NOMO-1 (cell line): ENCODE measurements around the gene MAK.
A peak's percentile ranks its signal among the peaks of the same experiment; 100 is the strongest.
"Not testable (repeated sequence)": the region's sequence is repeated elsewhere in the genome, so short reads cannot be mapped to it uniquely, and the experiment has no call there.

ENCODE experiments used
- DNase-seq, 2 experiments: peaks; one replicate each; lab custom pipeline; 2025; ENCODE audit not compliant: unreplicated experiment in 2 of 2; lab: John Stamatoyannopoulos, UW

The MAK gene

DNA sequence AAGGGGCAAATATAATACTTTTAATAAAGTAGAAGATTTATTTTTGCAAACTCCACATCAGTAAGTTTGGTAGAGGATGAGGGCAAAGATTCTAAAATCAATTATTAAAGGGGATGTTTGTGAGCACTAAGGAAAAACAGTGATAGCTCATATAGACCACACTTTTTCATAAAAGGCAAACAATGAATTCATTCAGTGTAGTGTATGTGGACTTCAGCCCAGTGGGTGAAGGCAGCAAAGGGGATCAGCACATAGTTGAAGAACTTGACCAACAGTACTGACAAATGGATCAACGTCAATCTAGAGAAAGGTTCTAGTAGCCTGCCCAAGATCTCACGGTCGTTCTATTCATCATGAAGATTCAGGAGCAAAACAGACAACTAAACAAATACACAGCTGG lies 45.3 kb downstream of the MAK start:
- no peak for DNase-seq

DNA sequence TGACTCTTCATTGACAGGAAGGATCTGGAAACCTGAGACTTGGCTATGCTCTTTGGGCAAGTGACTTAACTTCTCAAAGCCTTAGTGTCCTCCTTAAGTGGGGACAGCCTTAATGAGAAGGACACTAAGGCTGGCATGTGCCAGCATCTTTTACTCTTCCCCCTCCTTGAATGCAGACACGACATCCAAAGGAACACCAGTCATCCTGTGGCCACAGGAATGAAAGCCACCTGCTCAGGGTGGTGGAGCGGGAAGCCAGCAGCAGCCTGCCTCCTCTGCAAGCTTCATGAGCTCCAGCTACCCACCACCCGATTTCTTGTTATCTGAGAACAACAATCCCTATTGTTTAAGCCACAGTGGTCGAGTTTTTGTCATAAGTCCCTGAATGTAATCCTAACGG lies 46.2 kb downstream of the MAK start:
- DNase-seq = no peak

DNA sequence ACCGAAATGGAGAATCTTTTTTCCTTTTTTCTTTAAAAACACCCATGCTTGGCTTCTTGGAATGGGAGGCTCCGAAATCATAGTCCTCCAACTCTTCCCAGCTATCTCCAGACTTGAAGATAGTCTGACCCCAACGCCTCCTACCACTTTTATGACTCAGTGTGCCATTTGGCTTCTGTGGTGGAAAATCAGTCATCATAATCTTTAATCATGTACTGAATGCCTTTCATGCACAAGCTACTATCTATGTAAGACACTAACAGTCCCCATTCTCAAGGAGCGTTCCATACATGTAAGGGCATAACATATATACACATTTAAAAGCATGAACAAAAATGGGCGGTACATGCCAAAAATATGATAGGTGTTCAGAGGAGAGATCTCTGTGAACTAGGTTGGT lies 46.7 kb downstream of the MAK start:
- DNase-seq = no peak

DNA sequence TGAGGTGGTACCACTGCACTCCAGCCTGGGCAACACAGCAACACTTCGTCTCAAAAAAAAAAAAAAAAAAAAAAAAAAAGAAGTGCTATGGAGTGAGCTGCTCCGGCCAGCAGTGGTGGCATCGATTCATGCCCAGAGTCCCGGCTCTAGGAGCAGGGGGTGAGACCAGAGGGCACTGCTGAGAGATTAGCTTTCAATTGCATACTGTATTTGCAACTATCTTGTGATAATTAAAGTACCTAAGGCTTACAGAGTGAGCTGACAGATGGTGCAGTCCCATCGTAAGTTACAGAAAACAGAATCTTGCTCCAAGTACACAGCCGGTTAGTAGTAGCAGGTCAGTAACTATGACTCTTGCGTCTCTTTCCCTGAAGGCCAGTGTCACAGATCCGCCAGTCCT lies 59.3 kb downstream of the MAK start:
- no peak for DNase-seq

DNA sequence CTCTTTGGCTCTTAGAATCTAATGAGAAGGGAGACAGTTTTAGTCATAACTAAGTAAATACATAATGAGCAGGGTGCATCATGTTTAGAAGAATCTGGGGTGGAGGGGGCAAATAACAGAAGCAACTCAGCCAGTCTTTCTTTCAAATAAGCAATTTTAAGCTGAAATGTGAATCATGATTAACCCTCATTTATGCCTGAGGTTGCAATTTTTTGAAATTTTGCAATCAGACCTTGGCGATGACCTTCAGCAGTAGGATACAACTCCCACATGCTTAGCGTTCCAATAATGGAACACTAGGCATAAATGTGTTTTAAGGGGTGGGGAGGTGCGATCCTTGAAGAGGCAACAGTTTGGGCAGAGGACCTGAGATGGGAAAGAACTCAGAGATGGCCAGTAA lies 60.1 kb downstream of the MAK start:
- DNase-seq = no peak

DNA sequence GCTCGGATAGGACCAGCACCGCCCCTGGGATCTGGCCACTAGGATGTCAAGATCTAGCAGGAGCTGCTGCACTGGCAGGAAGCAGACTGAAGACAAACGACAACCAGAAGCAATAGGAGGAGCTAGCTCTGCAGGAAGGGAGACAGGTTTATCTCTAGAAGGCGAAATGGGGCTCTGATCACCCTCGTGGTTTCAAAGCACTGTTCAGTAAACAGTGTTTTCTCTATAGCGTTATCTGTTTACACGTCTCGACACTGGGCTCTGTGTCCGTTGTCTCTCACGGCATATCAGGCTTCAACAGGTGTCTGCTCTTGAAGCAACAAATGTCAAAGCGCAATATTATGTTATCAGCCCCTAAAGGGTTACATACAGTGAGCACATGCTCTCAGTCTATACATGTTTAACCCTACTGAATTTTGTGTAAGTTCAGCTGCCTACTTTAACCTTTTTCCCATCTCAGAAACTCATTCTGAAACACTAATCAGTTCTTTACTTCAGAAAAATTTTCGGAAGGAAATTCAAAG lies 66.9 kb downstream of the MAK start:
- DNase-seq = no peak

DNA sequence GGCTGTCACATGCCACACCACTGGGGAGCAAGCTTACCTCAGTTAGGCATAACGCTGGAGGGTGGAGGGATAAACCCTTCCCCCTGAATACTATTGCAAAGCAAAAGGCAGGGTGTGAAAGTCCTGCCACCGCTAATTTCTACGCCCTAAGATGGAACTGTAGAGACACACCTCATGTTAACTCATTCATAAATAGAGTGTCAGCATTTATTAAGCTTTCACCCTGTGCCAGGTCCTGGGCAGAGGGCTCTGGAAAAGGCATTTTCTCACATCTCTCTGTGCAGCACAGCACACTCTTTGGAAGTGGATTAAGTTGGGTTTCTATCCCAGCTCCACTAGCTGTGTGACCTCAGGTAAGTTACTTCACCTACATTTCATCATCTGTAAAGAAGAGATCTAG lies 68.9 kb downstream of the MAK start:
- DNase-seq = no peak

- DNase-seq = no peak
These were observed 75.3 kb downstream of the MAK start for GRCh38 chr6:10763006-10763405.

DNA sequence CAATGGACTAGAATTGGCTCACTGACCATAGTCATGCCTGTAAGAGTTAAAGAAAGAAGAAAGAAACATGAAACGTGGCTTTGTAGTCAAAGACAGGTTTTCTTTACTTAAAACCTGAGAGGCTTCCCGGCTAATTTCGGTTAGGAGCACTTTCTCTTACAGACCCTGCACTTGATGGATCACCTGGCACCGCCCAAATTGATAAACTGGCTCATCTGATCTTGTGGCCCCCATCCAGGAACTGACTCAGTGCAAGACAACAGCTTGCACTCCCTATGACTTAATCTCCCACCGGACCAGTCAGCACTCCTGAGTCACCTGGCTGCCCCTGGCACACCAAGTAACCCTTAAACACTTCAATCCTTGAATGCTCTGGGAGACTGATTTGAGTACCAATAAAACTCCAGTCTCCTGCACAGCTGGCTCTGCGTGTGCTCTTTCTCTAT lies 78.4 kb downstream of the MAK start:
- DNase-seq = no peak

GRCh38 chr6:10759312-10759839 lies 79.0 kb downstream of the MAK start:
- DNase-seq = peak in 1 of 2 experiments; percentile 7

DNA sequence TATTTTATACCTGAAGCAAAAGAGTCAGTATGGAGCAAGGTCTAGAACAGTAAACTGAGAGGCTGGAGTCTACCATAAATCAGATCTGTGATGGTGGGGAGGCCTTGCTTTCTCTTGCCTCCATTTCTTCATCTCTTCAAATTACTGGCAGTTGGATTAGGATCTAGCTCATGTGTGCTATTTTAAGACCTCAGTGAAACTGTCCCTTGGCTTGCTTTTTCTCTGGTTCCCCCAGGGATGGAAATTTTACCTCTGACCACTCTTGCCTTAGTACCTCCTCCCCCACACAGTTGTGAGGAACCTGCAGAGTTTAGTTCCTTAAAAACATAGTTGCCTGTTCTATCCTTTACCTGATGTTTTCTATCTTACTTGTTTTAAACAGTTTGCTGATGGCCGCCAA lies 82.3 kb downstream of the MAK start:
- no peak for DNase-seq

- not testable (repeated sequence) for DNase-seq
These were observed 86.6 kb downstream of the MAK start for GRCh38 chr6:10751757-10752156.

- DNase-seq = not testable (repeated sequence)
These were observed 87.8 kb downstream of the MAK start for GRCh38 chr6:10750568-10750967.

DNA sequence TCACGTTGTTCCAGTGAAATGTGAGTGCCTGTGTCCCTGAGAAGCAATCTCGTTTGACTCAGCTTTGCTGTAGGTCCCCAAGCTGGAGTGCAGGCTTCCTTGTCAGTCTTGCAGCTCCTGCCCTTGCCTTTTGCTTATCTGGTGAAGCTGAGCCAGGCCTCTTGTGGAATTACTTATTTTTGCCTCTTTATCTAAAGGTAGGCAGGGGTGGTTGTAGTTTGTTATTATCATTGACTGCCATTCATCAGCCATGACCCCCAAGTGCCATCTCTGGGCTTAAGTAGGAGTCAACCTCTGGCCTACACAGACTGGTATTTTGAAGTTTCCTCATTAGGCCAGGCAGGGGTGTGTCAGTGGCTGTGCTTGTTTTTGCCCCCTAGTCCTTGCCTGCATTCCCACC lies 88.6 kb downstream of the MAK start:
- DNase-seq = no peak

GRCh38 chr6:10747251-10747972 lies 90.9 kb downstream of the MAK start, which contains the start of gene TMEM14B:
Gene TMEM14B, plus strand, starts transcription at chr6:10747805. Its CDS starts 1,441 bp downstream, at chr6:10749246.
- peak; percentile 97 for DNase-seq

DNA sequence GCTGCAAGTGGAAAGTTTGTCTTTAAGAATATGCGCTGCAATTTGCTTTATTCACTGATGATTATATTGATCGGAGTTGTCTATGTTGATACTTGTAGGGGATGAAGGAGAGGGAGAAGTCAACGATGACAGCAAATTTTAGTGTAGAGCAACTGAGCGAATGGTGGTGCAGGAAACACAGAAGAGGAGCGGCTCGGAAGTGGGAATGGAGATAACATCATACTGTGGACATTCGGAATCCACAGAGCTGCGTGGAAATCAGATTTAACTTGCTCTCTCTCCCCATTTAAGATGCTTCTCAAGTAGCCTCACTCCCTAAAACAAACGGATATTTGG lies 91.5 kb downstream of the MAK start:
- no peak for DNase-seq

- DNase-seq = no peak
These were observed 93.2 kb downstream of the MAK start for GRCh38 chr6:10745116-10745515.

DNA sequence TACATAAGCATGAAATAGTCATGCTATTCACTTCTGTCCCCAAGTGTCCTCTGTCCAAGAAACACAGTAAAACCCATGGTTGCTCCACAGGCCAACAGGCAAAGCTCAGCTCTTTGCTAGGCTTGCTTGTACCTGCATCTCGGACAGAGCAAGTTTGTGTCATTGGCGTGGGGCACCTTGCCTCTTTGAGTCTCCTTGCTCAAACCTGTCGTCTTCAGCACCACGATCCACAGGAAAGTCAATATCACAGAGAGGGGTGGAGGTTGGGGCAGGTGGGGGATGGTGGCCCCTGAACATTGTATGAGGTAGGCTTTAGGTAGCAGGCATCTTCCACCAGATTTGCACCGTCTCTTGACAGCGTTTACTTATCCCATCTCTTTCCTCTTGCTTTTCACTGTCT lies 94.8 kb downstream of the MAK start:
- no peak for DNase-seq

- no peak for DNase-seq
These were observed 96.1 kb downstream of the MAK start for GRCh38 chr6:10742251-10742650.

GRCh38 chr6:10741643-10742042 lies 96.7 kb downstream of the MAK start:
- DNase-seq = not testable (repeated sequence)

- no peak for DNase-seq
These were observed 98.3 kb downstream of the MAK start for GRCh38 chr6:10740061-10740460.

DNA sequence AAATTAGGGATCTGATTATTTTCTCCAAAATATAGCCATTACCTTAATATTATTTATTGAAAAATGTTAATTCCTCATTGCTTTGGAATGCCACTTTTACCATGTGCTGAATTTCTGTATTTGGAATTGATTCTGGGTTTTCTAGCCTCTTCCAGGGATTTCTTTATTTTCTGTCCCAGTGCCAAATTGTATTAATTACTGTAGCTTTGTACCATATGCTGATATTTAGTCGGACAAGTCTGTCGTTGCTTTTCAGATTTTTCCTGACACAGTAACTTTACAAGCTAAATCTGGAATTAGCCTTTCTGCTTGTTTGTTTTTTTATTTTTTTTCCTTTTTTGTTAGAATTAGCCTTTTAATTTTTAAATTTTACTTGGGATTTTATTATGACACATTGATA lies 101.6 kb downstream of the MAK start:
- no peak for DNase-seq

DNA sequence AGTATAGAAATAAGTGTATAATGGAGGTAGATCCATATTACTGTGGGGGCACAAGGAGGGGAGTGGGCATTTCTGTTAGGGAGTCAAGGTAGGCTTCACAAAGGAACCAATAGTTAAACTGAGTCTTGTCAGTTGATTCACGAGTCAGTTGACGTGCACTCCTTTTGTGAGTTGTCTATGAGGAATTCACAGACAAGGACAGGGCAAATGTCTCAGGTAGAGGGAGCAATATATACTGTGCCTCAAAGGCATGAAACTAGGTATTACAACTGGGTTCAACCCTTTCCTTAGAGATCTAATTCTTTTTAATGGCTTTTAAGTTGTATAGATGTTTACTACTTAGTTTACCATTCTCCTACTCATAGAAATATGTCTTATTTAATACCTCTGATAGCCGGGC lies 104.5 kb downstream of the MAK start:
- no peak for DNase-seq
